Right renal pelvis (tissue), 4 donors: ENCODE measurements around the gene UNC5B. TPM values are rescaled to one million over a fixed set of nuclear protein-coding genes. Genes with fewer than 3 reads are reported as not detected.

Source experiments
- DNase-seq, 4 donors: peaks; one replicate each; pipeline ENCODE4 v3.0.0-alpha.2; 2013; ENCODE audit warnings: low read depth in 4 of 4, low spot score in 3 of 4, missing footprints in 1 of 4
- polyA plus RNA-seq, 4 donors: library from polyadenylated mRNA; unstranded; fragments of 120-200 nt; gene quantifications; one replicate each; pipeline ENCODE4 v1.2.1, GENCODE V29; 2013; ENCODE audit not compliant: insufficient read length in 4 of 4

Gene UNC5B
- polyA plus RNA-seq, 4 donors, result 51.1 to 74.8 (median 54.1) TPM

DNA sequence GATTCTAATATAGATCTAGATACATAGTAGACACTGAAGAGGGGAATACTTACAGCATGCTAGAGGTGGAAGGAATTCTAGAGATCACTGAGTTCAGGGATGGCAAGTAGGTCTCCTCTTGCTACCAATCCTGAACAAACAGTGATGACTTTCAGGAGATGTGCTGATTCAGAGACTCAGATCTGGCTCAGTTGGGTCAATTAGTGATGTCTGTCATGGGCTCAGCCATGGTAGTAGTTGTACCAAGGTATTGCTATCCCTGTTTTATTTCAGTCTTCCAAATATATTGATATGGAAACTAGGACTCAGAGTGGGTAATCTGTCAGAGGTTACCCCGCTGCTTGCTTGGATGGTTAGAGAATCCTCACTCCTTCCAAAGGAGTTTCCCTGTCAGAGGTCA lies 38.5 kb downstream of the UNC5B start:
- no peak for DNase-seq

DNA sequence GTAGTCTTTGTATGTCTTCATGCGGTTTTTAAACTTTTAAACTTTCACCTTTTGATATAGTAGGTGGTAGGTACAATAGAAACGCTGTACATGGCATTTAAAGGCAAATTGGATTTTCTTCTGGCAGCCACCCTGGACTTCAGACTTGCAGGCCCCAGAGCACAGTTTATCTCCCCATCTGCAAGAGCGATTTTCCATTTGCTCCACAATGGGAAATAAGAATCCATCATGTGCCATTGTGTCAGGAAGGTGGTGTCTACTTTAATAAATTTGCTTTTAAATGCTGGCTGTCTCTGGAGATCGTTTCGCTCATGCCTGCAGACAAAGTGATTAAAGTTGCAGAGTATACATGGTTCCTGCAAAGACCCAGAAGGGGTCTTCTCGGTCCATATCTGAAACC lies 38.9 kb downstream of the UNC5B start:
- DNase-seq, result no peak

DNA sequence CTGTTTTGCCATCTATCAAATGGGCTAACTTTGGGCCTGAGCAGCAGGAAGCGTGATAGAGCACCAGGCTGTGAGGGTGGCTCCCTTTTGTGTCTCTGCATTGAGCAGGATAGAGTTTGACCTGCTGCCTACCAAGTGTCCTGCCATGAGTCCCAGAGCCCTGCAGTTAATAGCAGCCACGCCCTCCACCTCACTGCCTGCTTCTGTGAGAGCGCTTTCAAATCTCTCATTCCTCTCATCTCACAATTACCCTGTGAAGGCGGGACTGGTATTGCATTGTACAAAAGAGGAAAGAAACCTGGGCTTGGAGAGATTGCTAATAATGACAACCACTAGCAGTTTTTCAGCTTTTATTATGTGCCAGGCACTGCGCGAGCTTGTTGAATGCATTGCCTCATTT lies 39.9 kb downstream of the UNC5B start:
- DNase-seq, result no peak

DNA sequence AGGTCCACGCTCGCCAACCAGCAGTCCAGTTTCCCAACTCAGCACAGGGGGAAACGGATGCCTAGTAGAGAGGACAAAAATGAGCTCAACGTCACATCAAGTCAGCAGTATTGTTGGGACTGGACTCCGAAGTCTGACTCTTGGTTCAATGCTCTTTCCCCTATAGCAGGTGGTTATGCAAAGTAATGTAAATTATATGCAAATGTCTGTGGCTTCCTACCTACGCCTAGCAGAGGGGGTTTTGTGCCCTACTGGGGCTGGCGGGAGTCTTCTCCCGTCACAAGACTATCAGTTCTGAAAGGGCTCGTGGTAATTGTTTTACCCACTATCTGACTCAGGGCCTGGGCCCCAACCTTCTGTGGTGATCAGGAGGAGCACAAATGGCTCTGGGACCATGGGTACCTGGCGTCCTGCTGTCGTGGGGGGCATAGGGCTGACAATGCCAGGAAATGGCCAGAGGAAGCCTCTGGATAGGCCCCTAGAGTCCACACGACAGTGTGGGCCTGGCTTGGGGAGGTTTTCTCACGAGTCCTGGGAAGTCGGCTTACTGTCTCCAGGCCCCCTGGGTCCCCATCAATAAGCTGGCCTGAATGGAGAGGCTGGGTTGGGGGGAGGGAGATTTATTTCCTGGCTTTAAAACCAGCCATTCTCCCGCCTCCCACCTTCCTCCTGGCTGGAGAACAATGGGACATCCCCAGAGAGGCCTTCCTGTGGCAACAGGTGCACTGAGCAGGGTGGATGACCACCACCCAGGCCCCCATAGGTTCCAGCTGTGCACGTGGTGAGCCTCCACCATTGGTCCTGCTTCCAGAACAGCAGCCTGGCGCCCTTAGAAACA lies 41.8 kb downstream of the UNC5B start:
- no peak for DNase-seq

DNA sequence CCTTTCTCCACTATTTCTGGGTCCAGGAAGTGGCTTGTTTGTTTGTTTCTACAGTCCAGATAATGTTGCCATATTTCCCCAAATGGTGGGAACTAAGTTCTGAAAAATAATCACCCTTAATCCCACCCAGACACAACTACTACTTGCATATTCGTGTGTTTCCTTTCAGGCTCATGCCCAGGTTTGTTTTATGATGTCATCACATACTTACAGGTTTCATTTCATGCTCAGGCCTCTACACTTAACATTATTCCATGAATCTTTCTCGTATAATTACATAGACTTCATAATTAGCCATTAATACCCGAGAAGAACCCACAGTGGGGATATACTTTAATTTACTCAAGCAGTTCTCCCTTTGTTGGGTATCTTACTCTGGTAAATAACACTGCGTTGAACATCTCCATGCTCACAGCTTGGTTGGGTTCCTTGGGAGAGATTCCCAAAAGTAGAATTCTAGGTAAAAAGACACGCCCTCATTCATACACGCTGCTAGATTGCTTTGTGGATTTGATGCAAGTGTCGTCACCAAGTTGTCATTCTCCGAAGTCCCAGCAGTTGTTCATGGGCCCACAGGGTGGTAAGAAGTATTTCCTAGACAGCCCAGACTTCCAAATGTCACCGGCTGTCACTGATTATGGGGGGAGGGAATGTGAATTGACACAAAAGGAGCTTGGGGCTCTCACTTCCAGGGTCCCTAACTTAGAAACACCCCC lies 42.6 kb downstream of the UNC5B start:
- no peak for DNase-seq

GRCh38 chr10:71255550-71255807 lies 43.1 kb downstream of the UNC5B start:
- DNase-seq, result no peak

- DNase-seq, result no peak
Measured at GRCh38 chr10:71255808-71256660, 43.7 kb downstream of the UNC5B start.

GRCh38 chr10:71256661-71257318 lies 44.4 kb downstream of the UNC5B start:
- no peak for DNase-seq

- DNase-seq, result no peak
Measured at GRCh38 chr10:71257319-71257997, 45.1 kb downstream of the UNC5B start.

GRCh38 chr10:71258046-71258445 lies 45.7 kb downstream of the UNC5B start:
- DNase-seq, result no peak

DNA sequence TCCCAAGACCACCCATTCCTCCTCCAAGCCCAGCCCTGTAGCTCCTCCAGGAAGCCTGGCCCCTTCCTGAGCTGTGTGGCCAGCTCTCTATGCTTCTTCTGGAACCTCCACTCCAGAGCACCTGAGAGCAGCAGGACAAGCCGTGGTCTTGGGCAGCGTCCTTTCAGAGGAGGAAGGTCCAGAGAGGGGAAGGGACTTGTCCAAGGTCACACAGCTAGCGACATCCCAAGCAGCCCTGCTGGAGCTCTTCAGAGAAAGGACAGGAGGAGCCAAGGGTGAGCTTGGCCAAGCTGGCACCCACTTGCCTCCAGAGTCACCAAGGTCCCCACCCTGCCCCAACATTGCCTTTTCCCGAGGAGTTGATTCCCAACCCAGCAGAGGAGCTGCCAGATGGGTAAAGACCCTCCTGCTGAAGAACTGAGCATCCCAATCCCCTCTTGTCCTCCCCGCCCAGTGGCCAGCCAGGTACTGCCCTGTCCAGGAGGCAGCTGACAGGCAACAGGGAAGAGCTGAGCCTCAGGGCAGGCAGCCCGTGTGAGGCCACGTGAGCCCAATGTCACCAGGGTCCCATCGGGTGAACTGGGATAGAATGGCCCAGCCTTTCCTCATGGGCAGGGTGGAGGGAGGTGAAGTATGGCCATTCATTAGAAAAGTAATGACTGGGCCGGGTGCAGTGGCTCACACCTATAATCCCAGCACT lies 46.2 kb downstream of the UNC5B start:
- no peak for DNase-seq

- DNase-seq, result no peak
Measured at GRCh38 chr10:71259282-71259681, 46.9 kb downstream of the UNC5B start.

- DNase-seq, result no peak
Measured at GRCh38 chr10:71259815-71260501, 47.6 kb downstream of the UNC5B start.

GRCh38 chr10:71260622-71261325 lies 48.4 kb downstream of the UNC5B start:
- no peak for DNase-seq

GRCh38 chr10:71262027-71262426 lies 49.7 kb downstream of the UNC5B start:
- DNase-seq, result no peak

DNA sequence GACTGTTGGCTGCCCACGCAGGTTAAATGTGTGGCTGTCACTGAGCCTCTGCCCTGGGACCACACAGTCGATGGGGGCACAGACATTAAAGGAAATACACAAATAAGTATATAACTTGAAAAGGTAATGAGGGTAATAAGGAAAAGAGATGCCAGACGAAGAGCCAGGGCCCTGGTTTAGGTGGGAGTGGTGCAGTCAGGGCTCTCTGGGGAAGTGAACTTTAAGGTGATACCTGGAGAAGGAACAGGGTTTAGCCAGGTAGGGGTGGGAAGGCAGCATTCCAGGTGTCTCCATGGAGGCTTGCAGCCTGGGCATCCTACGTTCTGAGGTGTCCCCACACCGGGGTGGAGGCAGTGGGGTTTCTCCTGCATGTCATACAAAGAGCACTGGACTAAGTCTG lies 50.4 kb downstream of the UNC5B start:
- no peak for DNase-seq

DNA sequence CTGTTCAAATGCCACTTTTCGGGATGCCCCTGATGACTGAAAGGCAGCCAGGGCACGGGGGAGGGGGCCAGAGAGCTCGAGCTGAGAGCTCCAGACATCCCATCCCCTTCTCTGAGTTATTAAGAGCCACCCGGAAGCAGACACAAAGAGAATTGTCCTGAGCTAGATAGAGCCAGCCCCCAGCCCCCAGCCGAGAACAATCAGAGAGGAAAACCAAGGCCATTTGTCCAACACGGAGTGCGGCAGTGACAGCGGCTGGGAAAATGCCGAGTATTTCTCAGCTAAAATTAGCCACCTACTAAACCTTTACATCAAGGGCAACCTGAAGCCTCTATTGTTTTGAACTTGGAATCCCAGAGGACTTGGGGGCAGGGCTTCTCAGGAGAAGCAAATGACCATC lies 51.0 kb downstream of the UNC5B start:
- DNase-seq, result no peak

DNA sequence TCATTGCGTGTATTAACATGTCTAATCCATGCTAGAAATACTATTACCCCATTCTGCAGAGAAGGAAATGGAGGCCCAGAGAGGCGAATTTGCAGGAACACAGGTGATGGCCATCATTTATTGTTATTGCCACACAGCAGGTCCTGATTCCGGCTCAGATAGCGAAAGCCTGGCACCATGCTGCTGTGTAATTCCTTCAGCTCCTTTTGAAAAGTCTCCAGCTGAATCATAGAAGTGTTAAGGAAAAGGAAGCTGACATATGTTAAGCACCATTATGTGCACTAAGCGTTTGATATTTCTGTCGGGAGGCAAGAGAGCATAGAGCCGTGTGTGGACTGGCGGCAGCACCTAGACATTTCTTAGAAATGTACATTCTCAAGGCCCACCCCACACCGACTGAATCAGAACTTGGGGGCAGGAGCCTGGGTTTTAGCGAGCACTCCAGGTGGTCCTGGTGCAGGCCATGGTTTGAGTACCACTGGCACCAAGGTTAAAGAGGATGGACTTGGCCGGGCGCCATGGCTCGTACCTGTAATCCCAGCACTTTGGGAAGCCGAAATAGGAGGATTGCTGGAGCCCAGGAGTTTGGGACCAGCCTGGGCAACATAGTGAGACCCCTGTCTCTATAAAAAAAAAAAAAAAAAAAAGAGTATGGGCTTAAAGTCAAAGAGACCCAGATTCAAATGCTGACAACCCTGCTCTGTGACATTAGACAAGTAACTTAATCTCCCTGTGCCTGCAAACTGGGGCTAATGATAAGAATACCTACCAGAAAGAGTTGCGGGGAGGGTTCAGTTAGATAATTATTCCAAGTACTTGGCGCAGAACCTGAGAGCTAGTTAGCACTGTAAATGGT lies 52.2 kb downstream of the UNC5B start:
- DNase-seq, result no peak
